K562 (cell line): ENCODE results near the gene REX1BD. TPM values are rescaled to one million over a fixed set of nuclear protein-coding genes. Genes with fewer than 3 reads are reported as not detected.

ENCODE experiments used
- ATAC-seq: fragments of 200-7000 bp; cut with Tn5 transposase; 3 replicates; pipeline ENCODE4 v1.9.1; 2020; ENCODE audit warnings: moderate library complexity
- BruUV-seq: library from RNA; stranded (reverse); fragments of 400-500 nt; replicated peaks from 2 replicates; lab custom pipeline; 2021; lab: Mats Ljungman, UMichigan
- CTCF ChIA-PET: fragments of 300-600 bp; formaldehyde crosslinking; extraction: SDS; loops from one replicate; lab custom pipeline; 2021; ENCODE audit warnings: low intra/inter-chr PET ratio; lab: Yijun Ruan, JAX
- POLR2A ChIA-PET: fragments of 300-600, 350-650 bp; sonication (Branson Sonifier 250); formaldehyde crosslinking; extraction: SDS; loops from one replicate; lab custom pipeline; 2021; ENCODE audit warnings: antibody characterized with exemption, inconsistent platforms; lab: Yijun Ruan, JAX
- DNase-seq, 4 experiments: peaks; one replicate each; pipeline versions ENCODE4 v3.0.0 to v3.0.0-alpha.2; 2011 to 2018; ENCODE audit warnings: low spot score in 3 of 4, mixed read lengths in 3 of 4; ENCODE audit errors: extremely low read depth in 1 of 4
- FAIRE-seq: peaks from 2 replicates; lab custom pipeline; 2011; peaks lifted over from hg19 to GRCh38; lab: Jason Lieb, UNC
- H2AFZ ChIP-seq: 2 replicates; pipeline ENCODE4 v1.6.0; 2011; ENCODE audit warnings: low read depth, low read length, control low read depth, inconsistent platforms
- H3K27ac ChIP-seq: fragments of 200-600 bp; 3 replicates; pipeline ENCODE4 v1.8.0; 2011; ENCODE audit warnings: low read depth, mild to moderate bottlenecking, control low read depth, inconsistent platforms, low read length, moderate library complexity, mixed read lengths; ENCODE audit errors: extremely low read depth
- H3K27me3 ChIP-seq, 2 experiments: fragments of 300-600 bp in 1 of 2; 2 replicates in 1 of 2; 3 replicates in 1 of 2; pipeline versions ENCODE4 v1.6.0 to v1.8.0; 2011; ENCODE audit warnings: inconsistent platforms in 2 of 2, low read length in 2 of 2, mild to moderate bottlenecking in 1 of 2, mixed read lengths in 1 of 2, moderate library complexity in 1 of 2; ENCODE audit not compliant: control insufficient read depth in 2 of 2, insufficient read depth in 2 of 2
- H3K36me3 ChIP-seq: fragments of 300-600 bp; 3 replicates; pipeline ENCODE4 v1.8.0; 2011; ENCODE audit warnings: mild to moderate bottlenecking, low read length, inconsistent platforms; ENCODE audit not compliant: control insufficient read depth, insufficient read depth
- H3K4me1 ChIP-seq, 2 experiments: fragments of 200-600 bp in 1 of 2; replicated peaks in 1 of 2; 2 replicates in 1 of 2; 3 replicates in 1 of 2; pipeline versions ENCODE4 v1.5.1 to v1.8.0; 2011; ENCODE audit warnings: inconsistent platforms in 2 of 2, low read length in 2 of 2, mild to moderate bottlenecking in 1 of 2, mixed read lengths in 1 of 2, moderate library complexity in 1 of 2; ENCODE audit not compliant: control insufficient read depth in 2 of 2, insufficient read depth in 2 of 2
- H3K4me2 ChIP-seq: 2 replicates; pipeline ENCODE4 v1.6.1; 2011; ENCODE audit warnings: low read length, control low read depth, inconsistent platforms, mixed read lengths; ENCODE audit not compliant: insufficient read depth
- H3K4me3 ChIP-seq: fragments of 200-600 bp; sonication (generic), shearing (Covaris generic); 2 replicates; pipeline ENCODE4 v1.5.1; 2016; ENCODE audit warnings: control low read depth, inconsistent platforms
- H3K79me2 ChIP-seq: fragments of 200-600 bp; 3 replicates; pipeline ENCODE4 v1.8.0; 2011; ENCODE audit warnings: low read length, inconsistent platforms; ENCODE audit not compliant: control insufficient read depth, insufficient read depth
- H3K9ac ChIP-seq, 2 experiments: 2 replicates each; pipeline versions ENCODE4 v1.6.0 to v1.6.1; 2011; ENCODE audit warnings: low read depth in 2 of 2, low read length in 2 of 2, control low read depth in 1 of 2, inconsistent platforms in 1 of 2, mild to moderate bottlenecking in 1 of 2, mixed read lengths in 1 of 2; ENCODE audit not compliant: insufficient read depth in 1 of 2
- H3K9me1 ChIP-seq: one replicate; pipeline ENCODE4 v1.6.0; 2011; ENCODE audit warnings: inconsistent platforms, mild to moderate bottlenecking, low read length, moderate library complexity; ENCODE audit not compliant: control insufficient read depth, insufficient read depth
- H3K9me3 ChIP-seq: replicated peaks from 2 replicates; pipeline ENCODE4 v1.5.1; 2011; ENCODE audit warnings: low read depth, low read length, inconsistent platforms; ENCODE audit not compliant: control insufficient read depth, insufficient read depth
- H4K20me1 ChIP-seq: replicated peaks from 2 replicates; pipeline ENCODE4 v1.6.1; 2011; ENCODE audit warnings: low read length, inconsistent platforms, mixed read lengths; ENCODE audit not compliant: control insufficient read depth, insufficient read depth
- BACH1 ChIP-seq: fragments of 200-800 bp; sonication (Bioruptor generic); IDR thresholded peaks from 2 replicates; pipeline ENCODE4 v1.6.1; 2016; ENCODE audit warnings: missing genetic modification characterization, missing compliant biosample characterization
- BRCA1 ChIP-seq, 2 experiments: fragments of 450-650 bp in 1 of 2; sonication (generic) in 1 of 2; formaldehyde crosslinking in 1 of 2; IDR thresholded peaks; 2 replicates each; pipeline versions ENCODE4 v1.5.0 to v1.6.1; 2017 to 2020; ENCODE audit warnings: mild to moderate bottlenecking in 1 of 2, missing genetic modification reagents in 1 of 2
- E2F3 ChIP-seq: fragments of 250-450 bp; sonication (Bioruptor Pico); IDR thresholded peaks from 2 replicates; pipeline ENCODE4 v1.4.0; 2020; ENCODE audit warnings: mild to moderate bottlenecking
- FOXK1 ChIP-seq: sonication (generic); formaldehyde crosslinking; IDR thresholded peaks from 2 replicates; pipeline ENCODE4 v1.8.0; 2022; ENCODE audit warnings: missing genetic modification reagents, mild to moderate bottlenecking, borderline replicate concordance
- HLTF ChIP-seq: fragments of 450-650 bp; IDR thresholded peaks from 2 replicates; pipeline ENCODE4 v1.6.1; 2016
- POLR2H ChIP-seq: IDR thresholded peaks from 2 replicates; pipeline ENCODE4 v1.6.1; 2016; ENCODE audit warnings: missing genetic modification characterization, low read depth, mild to moderate bottlenecking, control low read depth, missing compliant biosample characterization, moderate library complexity
- POU5F1 ChIP-seq: fragments of 150-350 bp; IDR thresholded peaks from 2 replicates; pipeline ENCODE4 v1.6.1; 2014; ENCODE audit warnings: borderline replicate concordance, low read length, low read depth, mild to moderate bottlenecking; ENCODE audit not compliant: partially characterized antibody
- RBM34 ChIP-seq: fragments of 200-400 bp; formaldehyde crosslinking; IDR thresholded peaks from 2 replicates; pipeline ENCODE4 v1.6.1; 2018; ENCODE audit warnings: low read length, borderline replicate concordance; ENCODE audit not compliant: insufficient read depth
- ZNF445 ChIP-seq: fragments of 250-450 bp; sonication (Bioruptor Pico); IDR thresholded peaks from 2 replicates; pipeline ENCODE4 v1.4.0; 2020; ENCODE audit warnings: low read depth, mild to moderate bottlenecking, moderate library complexity
- WGBS: fragments of 100-300 bp; shearing (Covaris generic); methylation state at CpG from one replicate; pipeline ENCODE4 v1.1.6; 2016; ENCODE audit warnings: low coverage, mixed read lengths; ENCODE audit not compliant: insufficient coverage; ENCODE audit errors: missing lambda C conversion rate; 5-methylcytosine and 5-hydroxymethylcytosine counted together
- in situ Hi-C: fragments of 300-500 bp; cut with MboI; formaldehyde crosslinking; loops from 4 replicates; pipeline ENCODE4 v1.15.0; 2018; ENCODE audit warnings: inconsistent platforms, mixed read lengths
- intact Hi-C: fragments of 100-400 bp; cut with micrococcal nuclease; formaldehyde crosslinking; loops from 2 replicates; pipeline ENCODE4 v1.14.2; 2022
- polyA plus RNA-seq, 8 experiments: library from polyadenylated mRNA; depleted of rRNA in 4 of 8; stranded (reverse) in 5 of 8; unstranded in 3 of 8; fragments of >200 nt; fragmentation: Nextera tagmentation in 2 of 8; fragmentation: Illumina TruSeq in 1 of 8; extraction: Ambion mirVana in 2 of 8; extraction: Trizol in 1 of 8; gene quantifications; 2 replicates each; pipeline versions ENCODE4 v1.2.1 to v1.2.3, GENCODE V29; 2011 to 2014; ENCODE audit warnings: inconsistent platforms in 1 of 8, missing spikeins in 1 of 8
- total RNA-seq, 7 experiments: library from RNA; depleted of rRNA in 6 of 7; stranded (reverse); fragments of >200 nt in 6 of 7; fragmentation: Illumina TruSeq in 2 of 7; extraction: Trizol in 2 of 7; gene quantifications; 2 replicates each; pipeline versions ENCODE4 v1.2.1 to v1.2.3, GENCODE V29; 2011 to 2021; ENCODE audit warnings: low replicate concordance in 1 of 7
- TF ChIP-seq, protein P1 (sequence below): fragments of 200-800 bp; sonication (Bioruptor generic); IDR thresholded peaks from 2 replicates; pipeline ENCODE4 v1.6.1; 2016; ENCODE audit warnings: missing genetic modification characterization, missing compliant biosample characterization
- TF ChIP-seq, protein P2 (sequence below): fragments of 150-350 bp; conservative IDR thresholded peaks from 2 replicates; pipeline ENCODE4 v1.6.1; 2014; ENCODE audit warnings: low read length
- TF ChIP-seq, protein P3 (sequence below): fragments of 450-650 bp; IDR thresholded peaks from 2 replicates; pipeline ENCODE4 v1.6.1; 2018; ENCODE audit warnings: mild to moderate bottlenecking, low read depth; ENCODE audit not compliant: partially characterized antibody

Gene REX1BD
- total and polyA plus RNA-seq, 9 of the 15 experiments (the other 6 are each of a cell fraction or from before 2014, with no cell fraction given), result 1.9 to 136 (median 13.8) TPM

DNA sequence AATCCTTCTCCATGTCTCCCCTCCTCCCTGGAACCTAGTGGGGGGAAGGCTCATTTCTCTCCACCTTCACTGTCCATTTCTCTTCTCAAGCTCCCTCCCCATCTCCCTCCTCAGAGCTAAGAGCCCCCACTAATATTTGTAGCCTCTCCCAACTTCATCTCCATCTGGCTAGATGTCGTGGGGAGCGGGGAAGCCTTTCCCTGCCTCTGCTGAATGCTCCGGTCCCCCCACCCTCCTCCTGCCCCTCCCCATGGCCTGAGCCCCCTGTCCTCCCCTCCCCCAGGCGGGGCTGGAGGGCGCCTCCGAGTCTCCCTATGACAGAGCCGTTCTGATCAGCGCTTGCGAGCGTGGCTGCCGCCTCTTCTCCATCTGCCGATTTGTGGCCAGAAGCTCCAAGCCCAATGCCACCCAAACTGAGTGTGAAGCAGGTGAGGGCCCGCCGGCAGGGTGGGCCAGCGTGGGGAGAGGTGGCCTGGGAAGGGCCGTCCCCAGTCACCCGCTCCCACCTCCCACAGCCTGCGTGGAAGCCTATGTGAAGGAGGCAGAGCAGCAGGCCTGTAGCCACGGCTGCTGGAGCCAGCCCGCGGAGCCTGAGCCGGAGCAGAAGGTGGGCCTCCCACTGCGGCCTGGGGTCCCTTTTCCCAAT lies 25.1 kb downstream of the REX1BD start:
- no peak overlapping the region for H3K27ac ChIP-seq
- in situ Hi-C loops, result no loop called here
- peaks cover 19% of the 10 kb centered on the region for H4K20me1 ChIP-seq
- no TSS peak for BruUV-seq
- DNase-seq (no peak), ATAC-seq (peak; percentile 30; the same call in 1 of the 3 replicates), FAIRE-seq (no peak)
- ChIA-PET CTCF (no interaction called here), POLR2A (interaction anchor here (0.5 kb wide), 1 partner anchor 10 kb away, joined by 3 read pairs; no protein-coding TSS in a partner anchor)
- no peak overlapping the region for H3K9ac ChIP-seq
- H3K4me2 ChIP-seq, result no peak overlapping the region
- no peaks in the 10 kb centered on the region for H3K79me2 ChIP-seq
- peaks cover 41 to 71% of the 10 kb centered on the region in 2 experiments for H3K27me3 ChIP-seq
- H3K4me1 ChIP-seq, result peaks cover 0 to 44% of the 10 kb centered on the region in 2 experiments; a peak in 2 of 5 replicates
- H3K9me3 ChIP-seq, result no peaks in the 10 kb centered on the region
- WGBS, result 8% methylated on average over 21 of the region's 23 CpGs
- no peaks in the 10 kb centered on the region for H3K36me3 ChIP-seq
- no peaks in the 10 kb centered on the region for H3K9me1 ChIP-seq
- intact Hi-C loops, result no loop called here
- H3K4me3 ChIP-seq, result no peak overlapping the region
- no peak overlapping the region for H2AFZ ChIP-seq
- TF ChIP-seq BRCA1 (IDR thresholded peaks at IDR 0.05) (no peak), BRCA1 (CRISPR knock-in tag; IDR thresholded peaks at IDR 0.05) (no peak), E2F3 (CRISPR knock-in tag) (no peak), RBM34 (no peak), BACH1 (no peak), FOXK1 (CRISPR knock-in tag) (no peak), POU5F1 (no peak), POLR2H (no peak), HLTF (no peak), ZNF445 (no peak)
- TF ChIP-seq, protein P1, sequence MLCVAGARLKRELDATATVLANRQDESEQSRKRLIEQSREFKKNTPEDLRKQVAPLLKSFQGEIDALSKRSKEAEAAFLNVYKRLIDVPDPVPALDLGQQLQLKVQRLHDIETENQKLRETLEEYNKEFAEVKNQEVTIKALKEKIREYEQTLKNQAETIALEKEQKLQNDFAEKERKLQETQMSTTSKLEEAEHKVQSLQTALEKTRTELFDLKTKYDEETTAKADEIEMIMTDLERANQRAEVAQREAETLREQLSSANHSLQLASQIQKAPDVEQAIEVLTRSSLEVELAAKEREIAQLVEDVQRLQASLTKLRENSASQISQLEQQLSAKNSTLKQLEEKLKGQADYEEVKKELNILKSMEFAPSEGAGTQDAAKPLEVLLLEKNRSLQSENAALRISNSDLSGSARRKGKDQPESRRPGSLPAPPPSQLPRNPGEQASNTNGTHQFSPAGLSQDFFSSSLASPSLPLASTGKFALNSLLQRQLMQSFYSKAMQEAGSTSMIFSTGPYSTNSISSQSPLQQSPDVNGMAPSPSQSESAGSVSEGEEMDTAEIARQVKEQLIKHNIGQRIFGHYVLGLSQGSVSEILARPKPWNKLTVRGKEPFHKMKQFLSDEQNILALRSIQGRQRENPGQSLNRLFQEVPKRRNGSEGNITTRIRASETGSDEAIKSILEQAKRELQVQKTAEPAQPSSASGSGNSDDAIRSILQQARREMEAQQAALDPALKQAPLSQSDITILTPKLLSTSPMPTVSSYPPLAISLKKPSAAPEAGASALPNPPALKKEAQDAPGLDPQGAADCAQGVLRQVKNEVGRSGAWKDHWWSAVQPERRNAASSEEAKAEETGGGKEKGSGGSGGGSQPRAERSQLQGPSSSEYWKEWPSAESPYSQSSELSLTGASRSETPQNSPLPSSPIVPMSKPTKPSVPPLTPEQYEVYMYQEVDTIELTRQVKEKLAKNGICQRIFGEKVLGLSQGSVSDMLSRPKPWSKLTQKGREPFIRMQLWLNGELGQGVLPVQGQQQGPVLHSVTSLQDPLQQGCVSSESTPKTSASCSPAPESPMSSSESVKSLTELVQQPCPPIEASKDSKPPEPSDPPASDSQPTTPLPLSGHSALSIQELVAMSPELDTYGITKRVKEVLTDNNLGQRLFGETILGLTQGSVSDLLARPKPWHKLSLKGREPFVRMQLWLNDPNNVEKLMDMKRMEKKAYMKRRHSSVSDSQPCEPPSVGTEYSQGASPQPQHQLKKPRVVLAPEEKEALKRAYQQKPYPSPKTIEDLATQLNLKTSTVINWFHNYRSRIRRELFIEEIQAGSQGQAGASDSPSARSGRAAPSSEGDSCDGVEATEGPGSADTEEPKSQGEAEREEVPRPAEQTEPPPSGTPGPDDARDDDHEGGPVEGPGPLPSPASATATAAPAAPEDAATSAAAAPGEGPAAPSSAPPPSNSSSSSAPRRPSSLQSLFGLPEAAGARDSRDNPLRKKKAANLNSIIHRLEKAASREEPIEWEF, result no peak
- TF ChIP-seq, protein P2, sequence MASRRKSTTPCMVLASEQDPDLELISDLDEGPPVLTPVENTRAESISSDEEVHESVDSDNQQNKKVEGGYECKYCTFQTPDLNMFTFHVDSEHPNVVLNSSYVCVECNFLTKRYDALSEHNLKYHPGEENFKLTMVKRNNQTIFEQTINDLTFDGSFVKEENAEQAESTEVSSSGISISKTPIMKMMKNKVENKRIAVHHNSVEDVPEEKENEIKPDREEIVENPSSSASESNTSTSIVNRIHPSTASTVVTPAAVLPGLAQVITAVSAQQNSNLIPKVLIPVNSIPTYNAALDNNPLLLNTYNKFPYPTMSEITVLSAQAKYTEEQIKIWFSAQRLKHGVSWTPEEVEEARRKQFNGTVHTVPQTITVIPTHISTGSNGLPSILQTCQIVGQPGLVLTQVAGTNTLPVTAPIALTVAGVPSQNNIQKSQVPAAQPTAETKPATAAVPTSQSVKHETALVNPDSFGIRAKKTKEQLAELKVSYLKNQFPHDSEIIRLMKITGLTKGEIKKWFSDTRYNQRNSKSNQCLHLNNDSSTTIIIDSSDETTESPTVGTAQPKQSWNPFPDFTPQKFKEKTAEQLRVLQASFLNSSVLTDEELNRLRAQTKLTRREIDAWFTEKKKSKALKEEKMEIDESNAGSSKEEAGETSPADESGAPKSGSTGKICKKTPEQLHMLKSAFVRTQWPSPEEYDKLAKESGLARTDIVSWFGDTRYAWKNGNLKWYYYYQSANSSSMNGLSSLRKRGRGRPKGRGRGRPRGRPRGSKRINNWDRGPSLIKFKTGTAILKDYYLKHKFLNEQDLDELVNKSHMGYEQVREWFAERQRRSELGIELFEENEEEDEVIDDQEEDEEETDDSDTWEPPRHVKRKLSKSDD, result no peak
- TF ChIP-seq, protein P3, sequence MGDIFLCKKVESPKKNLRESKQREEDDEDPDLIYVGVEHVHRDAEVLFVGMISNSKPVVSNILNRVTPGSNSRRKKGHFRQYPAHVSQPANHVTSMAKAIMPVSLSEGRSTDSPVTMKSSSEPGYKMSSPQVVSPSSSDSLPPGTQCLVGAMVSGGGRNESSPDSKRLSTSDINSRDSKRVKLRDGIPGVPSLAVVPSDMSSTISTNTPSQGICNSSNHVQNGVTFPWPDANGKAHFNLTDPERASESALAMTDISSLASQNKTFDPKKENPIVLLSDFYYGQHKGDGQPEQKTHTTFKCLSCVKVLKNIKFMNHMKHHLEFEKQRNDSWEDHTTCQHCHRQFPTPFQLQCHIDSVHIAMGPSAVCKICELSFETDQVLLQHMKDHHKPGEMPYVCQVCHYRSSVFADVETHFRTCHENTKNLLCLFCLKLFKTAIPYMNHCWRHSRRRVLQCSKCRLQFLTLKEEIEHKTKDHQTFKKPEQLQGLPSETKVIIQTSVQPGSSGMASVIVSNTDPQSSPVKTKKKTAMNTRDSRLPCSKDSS, result no peak
